Transverse colon (tissue), 4 donors: Measurements from ENCODE around the gene TRPM4. TPM values are rescaled to one million over a fixed set of nuclear protein-coding genes. Genes with fewer than 3 reads are reported as not detected.

Experiments used
- DNase-seq: peaks from one replicate; pipeline ENCODE4 v3.0.0-alpha.2; 2019
- H3K27ac ChIP-seq, 4 donors: fragments of 200-600 bp; sonication (generic); 2 replicates each; pipeline ENCODE4 v1.5.1; 2016 to 2018; ENCODE audit warnings: inconsistent platforms in 4 of 4
- H3K27me3 ChIP-seq: fragments of 200-600 bp; sonication (generic); 2 replicates; pipeline ENCODE4 v1.5.1; 2017; ENCODE audit warnings: inconsistent platforms
- H3K36me3 ChIP-seq, 4 donors: fragments of 200-600 bp; sonication (generic); 2 replicates each; pipeline ENCODE4 v1.5.1; 2017 to 2019; ENCODE audit warnings: inconsistent platforms in 4 of 4
- H3K4me1 ChIP-seq, 4 donors: fragments of 200-600 bp; sonication (generic); 2 replicates each; pipeline ENCODE4 v1.5.1; 2017 to 2020; ENCODE audit warnings: inconsistent platforms in 4 of 4
- H3K4me3 ChIP-seq, 4 donors: fragments of 200-600 bp; sonication (generic); 1 replicate in 1 of 4; 2 replicates in 3 of 4; pipeline versions ENCODE4 v1.5.1 to v1.6.1; 2017 to 2019; ENCODE audit warnings: inconsistent platforms in 4 of 4
- H3K9me3 ChIP-seq, 2 donors: fragments of 200-600 bp; sonication (generic); 2 replicates each; pipeline ENCODE4 v1.5.1; 2017 to 2019; ENCODE audit warnings: inconsistent platforms in 2 of 2
- CTCF ChIP-seq, 5 experiments: fragments of 200-600 bp in 3 of 5; fragments of 450-650 bp in 2 of 5; sonication (generic) in 3 of 5; IDR thresholded peaks; 1 replicate in 2 of 5; 2 replicates in 3 of 5; pipeline ENCODE4 v1.5.1; 2016 to 2017; ENCODE audit warnings: antibody characterized with exemption in 5 of 5, inconsistent platforms in 3 of 5, mild to moderate bottlenecking in 2 of 5, moderate library complexity in 1 of 5
- EP300 ChIP-seq: sonication (generic); formaldehyde crosslinking; IDR thresholded peaks from one replicate; pipeline ENCODE4 v1.6.1; 2017; ENCODE audit warnings: antibody characterized with exemption, low read depth
- POLR2A ChIP-seq: fragments of 450-650 bp; IDR thresholded peaks from one replicate; pipeline ENCODE4 v1.6.1; 2016; ENCODE audit warnings: antibody characterized with exemption, mild to moderate bottlenecking, moderate library complexity
- POLR2AphosphoS5 ChIP-seq, 3 donors: sonication (generic); formaldehyde crosslinking; IDR thresholded peaks; one replicate each; pipeline ENCODE4 v1.6.1; 2016; ENCODE audit warnings: antibody characterized with exemption in 3 of 3
- WGBS, 2 donors: methylation state at CpG; one replicate each; pipeline ENCODE4 v1.1.5; 2018; ENCODE audit warnings: low coverage in 1 of 2; 5-methylcytosine and 5-hydroxymethylcytosine counted together
- in situ Hi-C, 4 donors: fragments of 200-750 bp; cut with MboI; loops; one replicate each; pipeline versions ENCODE4 v1.15.0 to v1.15.1; 2017; ENCODE audit warnings: low sequenced_read_pairs in 3 of 4, low pct_ligation_motif_present in 1 of 4, low pct_unique_long_range_greater_than_20kb in 1 of 4
- intact Hi-C: fragments of 100-400 bp; cut with DNase I; formaldehyde crosslinking; loops from one replicate; pipeline ENCODE4 v1.15.1; 2023; ENCODE audit warnings: low total_unique reads
- total RNA-seq, 4 donors: library from RNA; depleted of rRNA; stranded (reverse); fragments of >200 nt; gene quantifications; one replicate each; pipeline ENCODE4 v1.1.0, GENCODE V29; 2016

The TRPM4 gene
- total RNA-seq, 4 donors from 2014 or later, result 247 to 884 (median 568) TPM

GRCh38 chr19:49256691-49257090 is 99.1 kb downstream of the TRPM4 start:
- Histone ChIP-seq H3K36me3 (no peaks in the 10 kb centered on the region), H3K9me3 (peaks cover 11 to 13% of the 10 kb centered on the region in 2 donors), H3K27me3 (peaks cover 10% of the 10 kb centered on the region), H3K4me1 (no peaks in the 10 kb centered on the region), H3K4me3 (no peak overlapping the region), H3K27ac (no peak overlapping the region)
- in situ Hi-C loops, result no loop called here
- no peak for DNase-seq
- WGBS, 2 donors, result 76% methylated on average over 3 of the region's 3 CpGs; no CpG with 5 or more reads in 1 of the 2 donors
- TF ChIP-seq POLR2AphosphoS5 (IDR thresholded peaks at IDR 0.05), result no peak
- TF ChIP-seq POLR2A, result no peak
- no peak for TF ChIP-seq CTCF (IDR thresholded peaks at IDR 0.05)
- no peak for TF ChIP-seq EP300
- intact Hi-C loops, result no loop called here

Other genes starting within 250 kb of the TRPM4 start
- gene DHDH, start 224.1 kb upstream of the TRPM4 start, total RNA-seq, result 1 to 10 TPM in 2 of 4 donors, not detected in 2; 3.4 to 4.9 TPM
- gene BAX, start 202.9 kb upstream of the TRPM4 start, total RNA-seq, result 100 to 1,000 TPM in 2 of 4 donors, 10 to 100 TPM in 2; 74.5 to 152 (median 112) TPM
- 1,000 to 10,000 TPM; 3,057 to 3,935 (median 3,837) TPM for gene FTL, start 192.5 kb upstream of the TRPM4 start, total RNA-seq
- gene GYS1, start 164.5 kb upstream of the TRPM4 start, total RNA-seq, result 100 to 1,000 TPM in 1 of 4 donors, 10 to 100 TPM in 3; 31.8 to 107 (median 40.9) TPM
- gene RUVBL2, start 163.9 kb upstream of the TRPM4 start, total RNA-seq, result 10 to 100 TPM; 48.6 to 66.9 (median 59.4) TPM
- gene LHB, start 140.7 kb upstream of the TRPM4 start, total RNA-seq, result 1 to 10 TPM in 1 of 4 donors, not detected in 3; 1.4 TPM
- not detected for gene CGB3, start 133.5 kb upstream of the TRPM4 start, total RNA-seq
- not detected for gene CGB2, start 125.9 kb upstream of the TRPM4 start, total RNA-seq
- not detected for gene CGB1, start 120.9 kb upstream of the TRPM4 start, total RNA-seq
- gene CGB5, start 113.9 kb upstream of the TRPM4 start, total RNA-seq, result not detected
- not detected for gene CGB8, start 108.7 kb upstream of the TRPM4 start, total RNA-seq
- gene CGB7, start 100.0 kb upstream of the TRPM4 start, total RNA-seq, result under 1 TPM in 1 of 4 donors, not detected in 3; 0.20 TPM
- not detected for gene NTF4, start 93.0 kb upstream of the TRPM4 start, total RNA-seq
- under 1 TPM in 1 of 4 donors, not detected in 3; 0.14 TPM for gene KCNA7, start 85.1 kb upstream of the TRPM4 start, total RNA-seq
- 100 to 1,000 TPM; 216 to 682 (median 292) TPM for gene SNRNP70, start 72.3 kb upstream of the TRPM4 start, total RNA-seq
- gene LIN7B, start 43.4 kb upstream of the TRPM4 start, total RNA-seq, result 10 to 100 TPM; 14.2 to 92.8 (median 39.8) TPM
- 10 to 100 TPM in 1 of 4 donors, 1 to 10 TPM in 2, not detected in 1; 7.5 to 12.5 (median 8.2) TPM for gene C19orf73, start 38.6 kb upstream of the TRPM4 start, total RNA-seq
- 100 to 1,000 TPM in 1 of 4 donors, 10 to 100 TPM in 3; 18.6 to 106 (median 19.9) TPM for gene PPFIA3, start 38.2 kb upstream of the TRPM4 start, total RNA-seq
- under 1 TPM in 2 of 4 donors, not detected in 2; 0.16 to 0.82 TPM for gene HRC, start 2.4 kb upstream of the TRPM4 start, total RNA-seq
- under 1 TPM in 3 of 4 donors, not detected in 1; 0.40 to 0.75 (median 0.48) TPM for gene SLC6A16, start 167.4 kb downstream of the TRPM4 start, total RNA-seq
- 10 to 100 TPM in 3 of 4 donors, 1 to 10 TPM in 1; 8.5 to 24.0 (median 13.3) TPM for gene CD37, start 177.6 kb downstream of the TRPM4 start, total RNA-seq
- 10 to 100 TPM in 3 of 4 donors, 1 to 10 TPM in 1; 5.6 to 20.3 (median 10.9) TPM for gene TEAD2, start 204.6 kb downstream of the TRPM4 start, total RNA-seq
- gene DKKL1, start 206.1 kb downstream of the TRPM4 start, total RNA-seq, result 1 to 10 TPM in 1 of 4 donors, not detected in 3; 2.2 TPM
- gene KASH5, start 230.5 kb downstream of the TRPM4 start, total RNA-seq, result not detected